Tibial artery (tissue), 4 donors: Measurements from ENCODE around the gene SPINDOC.

Experiments
- DNase-seq, 2 donors: peaks; one replicate each; pipeline ENCODE4 v3.0.0-alpha.2; 2019
- H3K27ac ChIP-seq, 2 donors: fragments of 200-600 bp; sonication (generic) in 1 of 2; 1 replicate in 1 of 2; 2 replicates in 1 of 2; pipeline ENCODE4 v1.5.1; 2018 to 2019; ENCODE audit warnings: mild to moderate bottlenecking in 1 of 2
- H3K27me3 ChIP-seq, 2 donors: fragments of 200-600 bp; sonication (generic) in 1 of 2; one replicate each; pipeline versions ENCODE4 v1.5.1 to v1.6.0; 2016 to 2019
- H3K36me3 ChIP-seq, 3 donors: fragments of 200-600 bp; sonication (generic) in 2 of 3; one replicate each; pipeline ENCODE4 v1.5.1; 2016 to 2019; ENCODE audit warnings: mild to moderate bottlenecking in 2 of 3
- H3K4me1 ChIP-seq, 4 donors: fragments of 200-600 bp; sonication (generic) in 2 of 4; 1 replicate in 3 of 4; 2 replicates in 1 of 4; pipeline ENCODE4 v1.5.1; 2016 to 2019
- H3K4me3 ChIP-seq, 2 donors: fragments of 200-600 bp; sonication (generic) in 1 of 2; 1 replicate in 1 of 2; 2 replicates in 1 of 2; pipeline ENCODE4 v1.5.1; 2018 to 2019; ENCODE audit warnings: mild to moderate bottlenecking in 2 of 2
- H3K9me3 ChIP-seq, 3 donors: fragments of 200-600 bp; sonication (generic) in 1 of 3; one replicate each; pipeline ENCODE4 v1.5.1; 2016 to 2019
- CTCF ChIP-seq, 2 experiments: fragments of 200-600 bp in 1 of 2; fragments of 450-650 bp in 1 of 2; IDR thresholded peaks; one replicate each; pipeline ENCODE4 v1.5.1; 2017 to 2019; ENCODE audit warnings: antibody characterized with exemption in 2 of 2, mild to moderate bottlenecking in 1 of 2, moderate library complexity in 1 of 2
- intact Hi-C: fragments of 100-400 bp; cut with DNase I; formaldehyde crosslinking; loops from one replicate; pipeline ENCODE4 v1.15.0; 2023; ENCODE audit warnings: low total_unique reads

The SPINDOC gene

GRCh38 chr11:63845303-63845702 is 32.0 kb downstream of the SPINDOC start:
- Histone ChIP-seq H3K4me1 (peaks cover 0 to 75% (median 31%) of the 10 kb centered on the region in 4 donors), H3K36me3 (peaks cover 0 to 9% (median 0%) of the 10 kb centered on the region in 3 donors), H3K9me3 (no peaks in the 10 kb centered on the region), H3K27me3 (no peaks in the 10 kb centered on the region), H3K4me3 (no peak overlapping the region), H3K27ac (no peak overlapping the region)
- no peak for TF ChIP-seq CTCF (IDR thresholded peaks at IDR 0.05)
- intact Hi-C loops, result no loop called here
- no peak for DNase-seq

GRCh38 chr11:63845911-63846310 is 32.7 kb downstream of the SPINDOC start:
- Histone ChIP-seq H3K9me3 (no peaks in the 10 kb centered on the region), H3K4me1 (peaks cover 0 to 69% (median 30%) of the 10 kb centered on the region in 4 donors), H3K27me3 (no peaks in the 10 kb centered on the region), H3K4me3 (no peak overlapping the region), H3K27ac (no peak overlapping the region), H3K36me3 (peaks cover 0 to 9% (median 0%) of the 10 kb centered on the region in 3 donors)
- no peak for DNase-seq
- intact Hi-C loops, result no loop called here
- TF ChIP-seq CTCF (IDR thresholded peaks at IDR 0.05), result no peak

- Histone ChIP-seq H3K4me1 (peaks cover 0 to 63% (median 28%) of the 10 kb centered on the region in 4 donors), H3K36me3 (peaks cover 0 to 9% (median 0%) of the 10 kb centered on the region in 3 donors), H3K27me3 (no peaks in the 10 kb centered on the region), H3K27ac (no peak overlapping the region), H3K9me3 (no peaks in the 10 kb centered on the region), H3K4me3 (no peak overlapping the region)
- no peak for DNase-seq
- intact Hi-C loops, result no loop called here
- no peak for TF ChIP-seq CTCF (IDR thresholded peaks at IDR 0.05)
Observed at GRCh38 chr11:63846897-63847296, 33.6 kb downstream of the SPINDOC start.

- Histone ChIP-seq H3K4me3 (no peak overlapping the region), H3K27ac (peak overlapping the region in 1 of 2 donors; percentile 31), H3K9me3 (no peaks in the 10 kb centered on the region), H3K27me3 (no peaks in the 10 kb centered on the region), H3K4me1 (peaks cover 0 to 60% (median 25%) of the 10 kb centered on the region in 4 donors), H3K36me3 (peaks cover 0 to 9% (median 0%) of the 10 kb centered on the region in 3 donors)
- intact Hi-C loops, result no loop called here
- no peak for TF ChIP-seq CTCF (IDR thresholded peaks at IDR 0.05)
- DNase-seq, result no peak
Observed at GRCh38 chr11:63847363-63847762, 34.1 kb downstream of the SPINDOC start.

- Histone ChIP-seq H3K9me3 (no peaks in the 10 kb centered on the region), H3K4me1 (peaks cover 0 to 44% (median 20%) of the 10 kb centered on the region in 4 donors), H3K36me3 (no peaks in the 10 kb centered on the region), H3K27me3 (no peaks in the 10 kb centered on the region), H3K27ac (no peak overlapping the region), H3K4me3 (no peak overlapping the region)
- no peak for TF ChIP-seq CTCF (IDR thresholded peaks at IDR 0.05)
- intact Hi-C loops, result no loop called here
- DNase-seq, result no peak
Observed at GRCh38 chr11:63849691-63850090, 36.4 kb downstream of the SPINDOC start.

GRCh38 chr11:63850920-63851319 is 37.7 kb downstream of the SPINDOC start:
- Histone ChIP-seq H3K36me3 (no peaks in the 10 kb centered on the region), H3K4me1 (peaks cover 0 to 31% (median 15%) of the 10 kb centered on the region in 4 donors), H3K9me3 (no peaks in the 10 kb centered on the region), H3K27ac (no peak overlapping the region), H3K27me3 (no peaks in the 10 kb centered on the region), H3K4me3 (no peak overlapping the region)
- no peak for DNase-seq
- intact Hi-C loops, result no loop called here
- no peak for TF ChIP-seq CTCF (IDR thresholded peaks at IDR 0.05)
